ENCODE data around the gene MT1M.

DNA sequence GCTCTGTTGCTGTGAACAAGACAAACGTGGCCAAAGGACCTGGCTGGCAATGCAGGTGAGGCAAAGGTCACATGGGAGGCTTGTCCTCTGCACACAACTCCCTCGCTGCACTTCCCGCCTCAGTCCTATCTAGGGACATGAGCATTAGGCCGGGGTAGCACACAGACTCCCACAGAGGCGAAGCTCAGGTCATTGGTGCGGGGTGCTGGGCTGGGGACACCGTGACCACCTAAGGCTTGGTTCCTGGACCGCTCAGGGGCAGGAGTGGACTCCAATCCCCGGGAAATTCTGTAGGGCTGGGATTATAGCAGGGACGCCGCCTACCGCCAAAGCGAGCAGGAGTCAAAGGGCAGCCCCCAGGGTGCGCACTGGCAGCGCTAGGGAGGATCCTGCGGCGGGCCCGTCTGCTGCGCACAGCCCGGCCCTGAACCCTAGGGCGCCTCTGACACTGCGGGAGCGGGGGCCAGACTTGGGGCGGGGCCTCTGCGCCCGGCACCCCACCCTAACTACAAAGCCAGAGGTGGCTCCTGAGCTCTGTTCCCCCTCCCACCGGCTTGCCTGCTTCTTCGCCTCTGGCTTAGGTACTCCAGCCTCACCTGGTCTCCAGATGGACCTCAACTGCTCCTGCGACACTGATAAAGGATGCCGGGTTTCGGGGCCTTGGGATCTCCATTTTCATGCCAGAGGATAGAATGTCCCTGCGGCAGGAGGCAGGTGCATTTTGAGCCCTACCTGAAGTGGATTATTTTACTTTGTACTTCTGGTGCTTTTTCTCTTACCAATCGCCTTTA is 15.4 kb downstream of the MT1M start:
- no peak for TF ChIP-seq CTCF (optimal IDR thresholded peaks at IDR 0.05 in 1 of 3, IDR thresholded peaks at IDR 0.05 in 1 of 3, conservative IDR thresholded peaks at IDR 0.05 in 1 of 3; ENCODE audit: extremely low read depth in 1 of 3, insufficient read depth in 2 of 3, low read length in 3 of 3)
- no peak for TF ChIP-seq EZH2 (IDR thresholded peaks at IDR 0.05; ENCODE audit: low read length)
